NOMO-1 treated with DMSO at 0.1 percent for 48 hours (cell line): Measurements from ENCODE around the gene CHRDL2.
"Not testable (repeated sequence)": the region's sequence is repeated elsewhere in the genome, so short reads cannot be mapped to it uniquely, and the experiment has no call there.

Experiments
- DNase-seq: peaks from one replicate; lab custom pipeline; 2025; ENCODE audit not compliant: unreplicated experiment; lab: John Stamatoyannopoulos, UW

The CHRDL2 gene

GRCh38 chr11:74671520-74672196 is 59.6 kb downstream of the CHRDL2 start:
- DNase-seq: no peak

GRCh38 chr11:74670171-74670570 is 61.1 kb downstream of the CHRDL2 start:
- no peak for DNase-seq

- no peak for DNase-seq
These were observed 61.7 kb downstream of the CHRDL2 start for GRCh38 chr11:74669211-74670160.

GRCh38 chr11:74663315-74663714 is 67.9 kb downstream of the CHRDL2 start:
- DNase-seq: no peak

- no peak for DNase-seq
These were observed 68.6 kb downstream of the CHRDL2 start for GRCh38 chr11:74662487-74663103.

- not testable (repeated sequence) for DNase-seq
These were observed 72.1 kb downstream of the CHRDL2 start for GRCh38 chr11:74659124-74659523.

- no peak for DNase-seq
These were observed 76.2 kb downstream of the CHRDL2 start for GRCh38 chr11:74654976-74655375.

GRCh38 chr11:74650498-74650897 is 80.7 kb downstream of the CHRDL2 start:
- DNase-seq: no peak

GRCh38 chr11:74648894-74649293 is 82.3 kb downstream of the CHRDL2 start:
- DNase-seq: no peak

GRCh38 chr11:74647831-74648230 is 83.4 kb downstream of the CHRDL2 start:
- DNase-seq: no peak

- DNase-seq: no peak
These were observed 83.8 kb downstream of the CHRDL2 start for GRCh38 chr11:74647404-74647803.

- DNase-seq: no peak
These were observed 84.3 kb downstream of the CHRDL2 start for GRCh38 chr11:74646954-74647353.
